ENCODE results near the gene MYOG.

DNA sequence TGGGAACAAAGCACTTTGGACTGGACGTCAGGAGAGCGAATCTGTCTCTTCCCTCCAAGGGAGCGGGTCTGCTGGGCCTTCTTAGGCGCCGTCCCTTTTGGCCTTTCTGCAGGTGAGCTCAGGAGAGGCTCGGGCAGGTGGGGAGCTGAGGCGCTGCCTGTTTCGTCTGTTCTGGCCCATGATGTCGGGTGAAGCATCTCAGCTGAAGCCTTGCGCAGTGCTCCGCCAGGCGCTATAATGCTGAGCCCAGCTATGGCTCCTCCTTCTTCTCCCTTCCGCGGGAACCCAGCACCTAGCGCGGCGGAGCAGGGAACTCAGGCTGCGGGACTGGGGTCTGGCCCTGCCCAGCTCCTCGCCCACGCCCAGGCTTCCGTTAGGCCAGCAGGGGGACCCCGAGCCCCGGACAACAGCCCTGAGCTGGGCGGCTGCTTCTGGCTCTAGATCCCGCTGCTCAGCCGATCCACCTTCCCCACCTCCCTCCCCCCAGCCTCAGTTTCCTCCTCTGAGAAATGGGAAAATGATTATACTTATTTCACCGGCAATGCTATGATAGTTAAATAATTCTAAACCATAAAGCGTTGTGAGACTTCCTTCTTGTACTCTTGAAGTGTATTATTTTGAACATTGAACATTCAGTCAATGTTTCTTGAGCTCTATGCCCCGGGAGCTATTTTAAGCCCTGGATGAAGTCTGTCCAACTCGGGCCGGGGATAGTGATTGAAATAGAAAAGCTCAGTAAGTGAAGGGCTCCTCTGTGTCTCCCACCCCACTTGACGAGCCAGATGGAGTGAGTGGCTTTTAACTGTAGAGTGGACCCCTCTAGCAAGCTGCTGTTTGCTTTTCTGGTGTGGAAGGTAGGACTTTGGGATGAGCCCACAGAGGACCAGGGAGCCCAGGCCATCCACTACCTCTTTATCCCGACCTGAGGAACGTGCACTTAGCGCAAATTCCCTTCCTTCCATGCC is 32.1 kb upstream of the MYOG start:
- TF ChIP-seq, protein P1, sequence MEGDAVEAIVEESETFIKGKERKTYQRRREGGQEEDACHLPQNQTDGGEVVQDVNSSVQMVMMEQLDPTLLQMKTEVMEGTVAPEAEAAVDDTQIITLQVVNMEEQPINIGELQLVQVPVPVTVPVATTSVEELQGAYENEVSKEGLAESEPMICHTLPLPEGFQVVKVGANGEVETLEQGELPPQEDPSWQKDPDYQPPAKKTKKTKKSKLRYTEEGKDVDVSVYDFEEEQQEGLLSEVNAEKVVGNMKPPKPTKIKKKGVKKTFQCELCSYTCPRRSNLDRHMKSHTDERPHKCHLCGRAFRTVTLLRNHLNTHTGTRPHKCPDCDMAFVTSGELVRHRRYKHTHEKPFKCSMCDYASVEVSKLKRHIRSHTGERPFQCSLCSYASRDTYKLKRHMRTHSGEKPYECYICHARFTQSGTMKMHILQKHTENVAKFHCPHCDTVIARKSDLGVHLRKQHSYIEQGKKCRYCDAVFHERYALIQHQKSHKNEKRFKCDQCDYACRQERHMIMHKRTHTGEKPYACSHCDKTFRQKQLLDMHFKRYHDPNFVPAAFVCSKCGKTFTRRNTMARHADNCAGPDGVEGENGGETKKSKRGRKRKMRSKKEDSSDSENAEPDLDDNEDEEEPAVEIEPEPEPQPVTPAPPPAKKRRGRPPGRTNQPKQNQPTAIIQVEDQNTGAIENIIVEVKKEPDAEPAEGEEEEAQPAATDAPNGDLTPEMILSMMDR (IDR thresholded peaks at IDR 0.05): peak; percentile 82
- no peak for TF ChIP-seq ZFX (IDR thresholded peaks at IDR 0.05; ENCODE audit: borderline replicate concordance)

Data from 22Rv1 (cell line).